GM21717 (cell line): ENCODE data around the gene ADRM1.

Experiments used
- ATAC-seq: cut with Tn5 transposase; IDR thresholded peaks from one replicate; pipeline ENCODE4 v1.9.1; 2021; ENCODE audit warnings: mild to moderate bottlenecking, moderate library complexity; ENCODE audit not compliant: unreplicated experiment

The ADRM1 gene

DNA sequence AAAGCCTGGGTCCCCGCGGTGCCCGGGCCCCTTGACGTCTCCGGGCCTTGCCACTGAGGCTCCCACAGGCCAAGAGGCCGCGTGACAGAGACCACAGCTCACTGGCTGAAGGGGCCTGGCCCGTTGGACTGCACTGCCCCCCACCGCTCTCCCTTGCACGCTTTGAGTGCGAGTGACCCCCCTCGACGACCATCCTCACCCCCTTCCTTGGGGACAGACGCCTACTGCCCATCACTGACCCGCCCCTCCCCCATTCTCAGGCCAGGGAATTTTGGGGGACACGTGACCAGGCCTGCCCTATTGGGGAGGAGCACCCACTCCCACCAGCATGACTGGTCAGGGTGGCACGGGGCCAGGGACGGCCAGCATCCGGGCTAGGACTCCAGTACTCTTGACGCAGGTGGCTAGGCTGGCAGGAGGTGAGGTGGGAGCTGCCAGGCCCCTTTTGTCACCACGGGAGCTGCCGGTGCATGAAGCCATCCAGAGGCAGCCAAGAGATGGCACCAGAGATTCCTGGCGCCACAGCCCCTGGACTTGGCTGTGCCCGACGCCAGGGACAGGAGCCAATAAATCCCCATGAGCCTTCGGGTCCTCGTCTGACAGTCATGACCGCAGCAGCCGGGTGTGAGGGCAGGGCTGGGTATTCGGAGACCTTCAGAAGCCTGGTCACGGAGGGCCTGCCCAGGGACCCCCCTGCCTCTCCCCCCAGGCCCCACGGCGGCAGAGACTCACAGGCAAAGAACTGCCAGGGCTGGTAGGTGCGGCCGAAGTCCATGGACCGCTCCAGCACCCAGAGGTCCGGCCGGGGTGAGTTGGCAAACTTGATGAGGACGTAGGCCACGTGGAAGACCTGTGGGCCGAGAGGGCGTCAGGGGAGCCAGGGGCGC, 49.8 kb downstream of the ADRM1 start:
- no peak for ATAC-seq

DNA sequence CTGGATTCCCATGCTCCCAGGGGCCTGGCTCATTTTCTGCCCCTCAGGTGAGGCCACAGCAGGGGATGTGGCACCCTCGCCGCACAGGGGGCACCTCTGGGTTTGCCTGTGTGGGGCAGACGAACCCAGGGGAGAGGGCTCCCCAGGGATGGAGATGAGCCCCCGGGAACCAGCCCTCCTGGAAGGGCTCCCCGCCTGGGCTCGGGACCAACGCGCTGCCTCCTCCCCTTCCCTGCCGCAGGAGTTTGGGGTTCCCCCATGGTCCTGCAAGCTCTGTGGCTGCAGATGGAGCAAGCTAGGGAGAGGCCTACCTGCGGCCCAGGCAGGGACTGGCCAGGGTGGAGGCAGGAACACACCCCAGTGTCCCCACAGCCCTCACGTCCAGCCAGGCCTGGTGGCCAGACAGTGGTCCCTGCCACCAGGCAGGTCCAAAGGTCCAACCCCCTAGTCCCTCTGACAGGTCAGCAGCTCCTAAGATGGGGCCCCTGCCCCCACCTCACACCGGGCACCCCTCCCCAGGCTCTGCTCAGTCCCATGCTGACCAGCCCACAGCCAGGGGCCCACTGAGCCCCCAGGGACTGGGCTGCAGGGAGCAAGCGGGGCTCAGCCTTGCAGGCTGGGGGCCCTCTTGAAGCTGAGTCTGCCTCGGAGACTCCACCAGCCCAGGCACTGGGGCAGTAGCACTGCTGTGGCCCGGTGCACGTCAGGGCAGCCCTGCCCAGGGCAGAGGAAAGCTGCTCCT, 50.7 kb downstream of the ADRM1 start:
- no peak for ATAC-seq

DNA sequence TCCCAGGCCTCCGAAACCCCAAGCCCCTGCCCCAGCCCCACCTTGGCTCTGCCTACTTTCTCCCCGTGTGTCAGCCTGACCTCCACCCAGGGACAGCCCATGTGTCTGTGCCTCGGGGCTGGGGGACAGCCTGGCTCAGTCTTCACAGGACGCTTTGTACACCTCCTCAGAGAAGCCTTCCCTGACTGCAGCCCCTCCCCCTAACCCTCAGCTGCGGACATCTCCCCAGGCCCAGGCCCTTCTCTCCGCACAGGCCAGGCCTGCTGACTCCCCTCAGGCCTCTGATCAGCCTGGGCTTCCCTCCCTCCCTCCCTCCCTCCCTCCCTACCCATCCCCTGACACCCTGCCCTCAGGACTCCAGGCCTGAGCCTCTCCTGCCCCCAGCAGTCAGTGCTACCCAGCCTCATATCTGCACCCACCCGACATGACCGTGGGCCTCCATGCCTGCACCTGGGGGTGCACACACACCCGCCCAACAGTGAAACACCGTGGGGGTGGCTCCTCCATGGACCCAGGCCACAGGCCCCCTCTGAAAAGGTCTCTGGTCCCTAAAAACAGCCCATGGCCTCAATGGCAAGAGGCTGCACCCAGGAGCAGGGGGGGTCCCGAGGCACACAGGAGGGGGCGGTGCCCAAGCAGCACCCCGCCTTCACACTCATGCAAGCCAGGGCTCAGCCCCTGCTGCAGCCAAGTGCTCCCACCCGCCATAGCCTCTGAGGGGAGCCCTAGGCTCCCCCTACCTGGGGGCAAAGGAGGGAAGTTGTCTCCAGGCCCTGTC, 51.4 kb downstream of the ADRM1 start:
- no peak for ATAC-seq

DNA sequence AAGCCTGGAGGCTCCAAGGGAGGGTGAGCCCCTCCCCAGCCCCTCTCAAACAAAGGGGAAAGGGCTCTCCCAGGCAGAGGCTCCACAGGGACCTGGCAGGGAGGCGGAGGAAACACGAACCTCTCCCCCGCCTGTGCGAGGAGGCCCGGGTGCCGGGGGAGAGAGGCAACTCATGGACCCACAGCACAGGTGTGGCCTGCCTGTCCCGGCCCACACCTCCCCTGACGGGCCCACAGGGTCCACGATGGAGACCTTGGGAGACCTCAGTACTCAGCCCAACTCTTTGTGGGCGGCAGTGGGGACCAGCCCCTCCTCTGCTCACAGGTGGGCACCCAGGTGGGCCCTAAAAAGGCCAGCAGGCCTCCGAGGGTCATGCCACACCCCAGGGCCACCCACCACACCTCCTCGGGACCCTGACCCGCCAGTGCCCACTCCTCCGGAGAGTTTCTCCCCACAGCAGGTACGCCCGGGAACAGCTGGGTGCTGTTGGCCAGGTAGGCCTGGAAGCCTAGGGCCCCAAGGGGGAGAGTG, 52.1 kb downstream of the ADRM1 start:
- no peak for ATAC-seq

DNA sequence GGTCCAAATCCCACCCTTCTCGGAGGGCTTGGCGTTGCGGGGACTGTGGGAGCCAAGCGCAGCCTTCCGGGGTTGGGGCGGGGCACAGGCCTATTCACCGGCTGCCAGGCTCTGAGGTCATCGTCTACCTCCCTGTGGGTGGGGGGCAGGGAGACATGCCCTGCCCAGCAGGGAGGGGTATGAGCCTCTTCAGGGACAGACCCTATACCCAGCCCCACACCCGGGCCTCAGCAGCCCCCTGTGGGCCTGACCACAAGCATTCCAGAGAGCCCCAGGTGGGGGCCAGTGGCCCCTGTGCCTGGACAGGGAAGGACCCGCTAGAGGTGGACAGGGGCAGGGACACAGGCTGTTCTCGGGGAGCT, 52.7 kb downstream of the ADRM1 start:
- no peak for ATAC-seq

DNA sequence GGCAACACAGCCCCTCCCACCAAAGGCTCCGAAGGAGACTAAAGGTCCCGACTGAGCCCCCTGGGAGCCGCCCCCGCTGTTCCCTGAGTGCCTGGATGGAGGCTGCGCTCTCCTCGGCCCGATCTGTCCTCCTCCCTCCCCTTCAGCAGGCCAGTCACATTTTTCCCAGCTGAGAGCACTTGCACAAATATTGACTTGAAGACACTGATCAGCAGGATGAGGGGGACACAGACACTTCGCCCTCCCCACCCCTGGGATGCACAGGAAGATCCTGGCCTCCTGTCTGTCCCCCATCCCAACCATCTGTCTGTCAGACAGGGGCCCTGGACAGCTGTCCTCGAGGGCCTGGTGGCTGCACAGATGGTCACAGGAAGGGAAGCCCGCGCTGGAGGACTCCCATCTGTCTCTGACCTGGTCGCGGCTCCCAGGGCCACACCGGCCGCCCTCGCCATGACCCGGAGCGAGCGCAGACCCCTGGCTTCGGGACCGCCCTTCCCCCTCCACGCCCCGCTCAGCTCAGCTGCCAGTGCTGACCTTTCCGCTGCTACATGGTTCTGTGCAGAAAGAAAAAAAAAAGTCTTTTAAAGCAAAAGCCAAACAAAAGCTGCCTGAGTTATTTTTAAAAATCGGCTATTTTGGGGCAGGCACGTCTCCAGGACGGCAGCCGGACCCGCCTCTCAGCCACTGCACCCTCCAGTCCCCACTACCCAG, 53.2 kb downstream of the ADRM1 start:
- no peak for ATAC-seq

DNA sequence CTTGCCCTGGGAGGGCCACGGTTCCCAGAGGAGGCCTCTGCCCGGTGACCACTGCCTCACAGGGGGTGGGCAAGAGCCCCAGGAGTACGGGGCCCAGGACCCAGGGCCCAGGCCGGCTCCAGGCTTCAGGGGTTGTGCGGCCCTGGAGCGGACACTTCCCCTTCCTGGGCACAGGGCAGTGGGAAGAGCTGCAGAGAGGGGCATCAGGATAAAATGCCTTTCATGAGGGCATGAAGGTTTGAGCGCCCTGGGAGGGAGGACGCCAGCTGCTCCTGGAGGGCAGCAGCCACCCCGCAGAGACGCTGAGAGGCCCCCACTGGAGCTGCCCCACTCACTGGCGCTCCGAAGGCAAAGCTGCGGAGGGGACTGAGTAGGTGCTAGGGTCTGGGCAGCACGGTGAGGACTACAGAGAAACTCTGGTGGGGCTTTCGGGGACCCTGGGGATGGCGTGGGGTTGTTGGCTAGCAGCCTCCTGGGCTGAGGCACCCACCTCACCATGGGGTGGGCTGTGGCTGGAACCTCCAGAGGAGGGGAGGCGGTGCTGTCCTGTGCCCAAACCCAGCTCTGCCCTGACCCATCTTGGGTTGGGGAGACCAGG, 53.9 kb downstream of the ADRM1 start:
- ATAC-seq, result no peak

DNA sequence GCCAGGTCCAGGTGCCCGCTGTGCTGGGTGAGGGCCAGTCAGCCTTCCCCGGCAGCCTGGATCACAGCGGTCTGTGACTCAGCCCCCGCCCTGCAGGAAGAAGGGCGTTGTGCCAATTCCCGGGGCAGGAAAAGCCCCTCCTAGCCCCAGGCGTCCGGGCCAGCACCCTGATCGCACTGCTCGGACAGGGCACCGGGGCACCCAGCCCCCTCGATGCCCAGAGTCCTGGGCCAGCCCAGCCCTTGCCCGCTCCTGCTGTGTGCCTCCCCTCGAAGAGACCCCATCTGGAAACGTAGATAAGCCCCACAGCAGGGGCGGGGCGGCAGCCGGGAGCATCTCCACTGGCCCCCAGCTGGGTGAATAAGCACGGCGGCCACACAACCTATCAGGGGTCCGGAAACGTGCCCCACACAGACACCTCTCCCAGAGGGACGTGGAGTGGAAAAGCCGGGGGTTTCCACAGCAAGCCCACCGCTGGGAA, 54.4 kb downstream of the ADRM1 start:
- ATAC-seq, result no peak

DNA sequence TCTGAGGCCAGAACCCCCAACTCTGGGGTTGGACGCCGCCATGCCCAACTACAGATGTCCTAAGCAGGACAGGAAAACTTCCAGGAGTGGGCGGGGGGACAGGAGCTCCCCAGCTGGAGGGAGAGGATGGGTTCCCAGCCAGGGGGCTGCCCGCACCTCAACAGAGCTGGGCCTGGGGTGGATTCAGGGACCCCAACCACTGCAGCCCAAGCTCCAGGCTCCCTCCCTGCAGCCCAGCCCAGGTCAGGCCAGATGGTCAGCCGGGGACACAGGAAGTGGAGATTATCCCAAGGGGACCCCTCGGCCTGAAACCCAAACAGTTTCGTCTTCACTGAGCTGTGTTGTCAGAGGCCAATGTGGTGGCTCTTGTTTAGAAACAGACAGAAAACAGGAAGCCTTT, 54.9 kb downstream of the ADRM1 start:
- no peak for ATAC-seq
